ENCODE data around the gene ZNF791. TPM values are rescaled to one million over a fixed set of nuclear protein-coding genes. Genes with fewer than 3 reads are reported as not detected.
"Not testable (repeated sequence)": the region's sequence is repeated elsewhere in the genome, so short reads cannot be mapped to it uniquely, and the experiment has no call there.

Gene ZNF791
- total RNA-seq, 1 donor from 2014 or later = 60.7 TPM

- Histone ChIP-seq H3K4me1 (no peaks in the 10 kb centered on the region), H3F3A (ENCODE audit: low read depth) (peaks cover 42% of the 10 kb centered on the region), H3K27me3 (no peaks in the 10 kb centered on the region), H2AFZ (replicated peaks) (no peak overlapping the region), H4K20me1 (ENCODE audit: low read depth) (peaks cover 6% of the 10 kb centered on the region), H3K27ac (no peak overlapping the region), H3K4me2 (no peak overlapping the region), H3K79me2 (ENCODE audit: low read depth) (peaks cover 10% of the 10 kb centered on the region), H3K36me3 (no peaks in the 10 kb centered on the region), H3K9me3 (ENCODE audit: low read depth) (no peaks in the 10 kb centered on the region), H3K9ac (no peak overlapping the region), H3K4me3 (no peak overlapping the region)
- peaks cover 9% of the 10 kb centered on the region for H3K27me3 Mint-ChIP-seq (ENCODE audit: insufficient read depth, low read depth)
- no peak for DNase-seq (ENCODE audit: low spot score)
- no peak overlapping the region for H3K27ac Mint-ChIP-seq
- TF ChIP-seq CTCF (IDR thresholded peaks at IDR 0.05) = no peak
- H3K36me3 Mint-ChIP-seq = peaks cover 27% of the 10 kb centered on the region
- peaks cover 6% of the 10 kb centered on the region for H3K4me1 Mint-ChIP-seq
- H3K4me3 Mint-ChIP-seq = no peak overlapping the region
- H3K9me3 Mint-ChIP-seq = no peaks in the 10 kb centered on the region
Measured at GRCh38 chr19:12675940-12676339, 65.2 kb downstream of the ZNF791 start.

- no peak overlapping the region for H3K9ac ChIP-seq
- H3F3A ChIP-seq (ENCODE audit: low read depth) = peaks cover 43% of the 10 kb centered on the region
- no peaks in the 10 kb centered on the region for H3K9me3 ChIP-seq (ENCODE audit: low read depth)
- H3K27me3 Mint-ChIP-seq (ENCODE audit: insufficient read depth, low read depth) = peaks cover 12% of the 10 kb centered on the region
- H3K4me1 Mint-ChIP-seq = peaks cover 9% of the 10 kb centered on the region
- peaks cover 9% of the 10 kb centered on the region for H3K79me2 ChIP-seq (ENCODE audit: low read depth)
- no peaks in the 10 kb centered on the region for H3K27me3 ChIP-seq
- H3K27ac Mint-ChIP-seq = no peak overlapping the region
- H3K36me3 Mint-ChIP-seq = peaks cover 30% of the 10 kb centered on the region
- H3K9me3 Mint-ChIP-seq = no peaks in the 10 kb centered on the region
- no peak overlapping the region for H3K4me2 ChIP-seq
- DNase-seq (ENCODE audit: low spot score) = peak; percentile 86
- H3K4me3 Mint-ChIP-seq = peak overlapping the region; percentile 8
- H3K4me3 ChIP-seq = no peak overlapping the region
- H3K36me3 ChIP-seq = no peaks in the 10 kb centered on the region
- H2AFZ ChIP-seq (replicated peaks) = no peak overlapping the region
- peaks cover 6% of the 10 kb centered on the region for H4K20me1 ChIP-seq (ENCODE audit: low read depth)
- no peaks in the 10 kb centered on the region for H3K4me1 ChIP-seq
- no peak overlapping the region for H3K27ac ChIP-seq
- TF ChIP-seq CTCF (IDR thresholded peaks at IDR 0.05) = peak; percentile 85
- TF ChIP-seq EZH2phosphoT487 (IDR thresholded peaks at IDR 0.05) = no peak
- TF ChIP-seq EZH2 (IDR thresholded peaks at IDR 0.05) = no peak
Measured at GRCh38 chr19:12676384-12676792, 65.7 kb downstream of the ZNF791 start.

- peak overlapping the region; percentile 8 for H3K4me3 Mint-ChIP-seq
- H3K79me2 ChIP-seq (ENCODE audit: low read depth) = peaks cover 9% of the 10 kb centered on the region
- H3K27me3 ChIP-seq = no peaks in the 10 kb centered on the region
- H3K9me3 ChIP-seq (ENCODE audit: low read depth) = no peaks in the 10 kb centered on the region
- peaks cover 6% of the 10 kb centered on the region for H4K20me1 ChIP-seq (ENCODE audit: low read depth)
- H3K9me3 Mint-ChIP-seq = no peaks in the 10 kb centered on the region
- no peak overlapping the region for H3K4me2 ChIP-seq
- H3K4me1 Mint-ChIP-seq = peaks cover 7% of the 10 kb centered on the region
- no peak overlapping the region for H3K27ac ChIP-seq
- no peaks in the 10 kb centered on the region for H3K36me3 ChIP-seq
- H3K4me1 ChIP-seq = no peaks in the 10 kb centered on the region
- peaks cover 41% of the 10 kb centered on the region for H3F3A ChIP-seq (ENCODE audit: low read depth)
- H3K9ac ChIP-seq = no peak overlapping the region
- H3K4me3 ChIP-seq = no peak overlapping the region
- H3K27ac Mint-ChIP-seq = no peak overlapping the region
- peaks cover 12% of the 10 kb centered on the region for H3K27me3 Mint-ChIP-seq (ENCODE audit: insufficient read depth, low read depth)
- H2AFZ ChIP-seq (replicated peaks) = no peak overlapping the region
- TF ChIP-seq EZH2phosphoT487 (IDR thresholded peaks at IDR 0.05) (no peak), EZH2 (IDR thresholded peaks at IDR 0.05) (no peak), CTCF (IDR thresholded peaks at IDR 0.05) (no peak)
- peaks cover 28% of the 10 kb centered on the region for H3K36me3 Mint-ChIP-seq
- DNase-seq (ENCODE audit: low spot score) = no peak
Measured at GRCh38 chr19:12676928-12677327, 66.2 kb downstream of the ZNF791 start.

GRCh38 chr19:12678039-12678438 is 67.3 kb downstream of the ZNF791 start:
- peaks cover 26% of the 10 kb centered on the region for H3K36me3 Mint-ChIP-seq
- H4K20me1 ChIP-seq (ENCODE audit: low read depth); H3K9me3 ChIP-seq (ENCODE audit: low read depth); H3K4me1 Mint-ChIP-seq; DNase-seq (ENCODE audit: low spot score); H2AFZ ChIP-seq (replicated peaks); H3K27ac Mint-ChIP-seq; H3K9ac ChIP-seq; H3K36me3 ChIP-seq; H3K4me2 ChIP-seq; H3K27ac ChIP-seq; H3K4me1 ChIP-seq; H3K79me2 ChIP-seq (ENCODE audit: low read depth); H3K4me3 Mint-ChIP-seq; H3K9me3 Mint-ChIP-seq; H3K4me3 ChIP-seq; H3K27me3 ChIP-seq: not testable (repeated sequence)
- peaks cover 12% of the 10 kb centered on the region for H3K27me3 Mint-ChIP-seq (ENCODE audit: insufficient read depth, low read depth)
- H3F3A ChIP-seq (ENCODE audit: low read depth) = peaks cover 48% of the 10 kb centered on the region

Measured in neural progenitor cell (in vitro differentiated cells).